HG03354 (cell line): Measurements from ENCODE around the gene RTP1.
A peak's percentile ranks its signal among the peaks of the same experiment; 100 is the strongest.
"Not testable (repeated sequence)": the region's sequence is repeated elsewhere in the genome, so short reads cannot be mapped to it uniquely, and the experiment has no call there.

Experiments
- ATAC-seq: cut with Tn5 transposase; IDR thresholded peaks from one replicate; pipeline ENCODE4 v1.9.1; 2021; ENCODE audit warnings: mild to moderate bottlenecking; ENCODE audit not compliant: unreplicated experiment, poor library complexity, severe bottlenecking

RTP1 gene, protein sequence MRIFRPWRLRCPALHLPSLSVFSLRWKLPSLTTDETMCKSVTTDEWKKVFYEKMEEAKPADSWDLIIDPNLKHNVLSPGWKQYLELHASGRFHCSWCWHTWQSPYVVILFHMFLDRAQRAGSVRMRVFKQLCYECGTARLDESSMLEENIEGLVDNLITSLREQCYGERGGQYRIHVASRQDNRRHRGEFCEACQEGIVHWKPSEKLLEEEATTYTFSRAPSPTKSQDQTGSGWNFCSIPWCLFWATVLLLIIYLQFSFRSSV

DNA sequence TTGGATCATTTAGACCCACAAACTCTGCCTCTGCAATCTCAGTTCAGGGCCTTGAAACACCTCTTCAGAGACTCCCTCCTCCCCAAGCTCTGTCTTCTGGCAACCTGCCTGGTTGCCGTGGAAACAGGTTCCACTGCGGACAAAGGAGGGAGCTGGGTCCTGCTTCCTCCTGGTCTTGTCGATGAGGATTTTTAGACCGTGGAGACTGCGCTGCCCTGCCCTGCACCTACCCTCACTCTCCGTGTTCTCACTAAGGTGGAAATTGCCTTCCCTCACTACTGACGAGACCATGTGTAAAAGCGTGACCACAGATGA is at the start of gene RTP1:
RTP1 (plus strand) TSS at position 152 of the 315 bp plus-strand sequence; CDS start at position 182, 30 bp downstream.
- ATAC-seq: no peak

DNA sequence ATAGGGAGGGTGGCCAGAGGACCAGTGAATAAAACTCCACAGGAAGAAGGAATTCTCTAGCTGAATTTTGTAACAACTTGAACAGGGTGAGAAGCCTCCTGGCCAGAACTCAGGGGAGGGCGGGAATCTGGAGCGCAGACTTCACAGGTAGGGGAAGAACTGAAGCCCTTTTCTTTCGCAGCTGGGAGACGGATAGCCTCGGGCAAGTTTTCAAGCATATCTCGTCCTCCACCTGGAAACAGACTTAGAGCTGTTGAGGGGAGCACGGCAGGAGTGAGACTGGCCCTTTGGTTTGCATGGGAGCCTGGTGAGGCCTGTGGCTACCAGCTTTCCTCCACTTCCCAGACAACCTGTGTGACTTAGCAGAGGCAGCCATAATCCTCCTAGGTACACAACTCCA is 47.1 kb upstream of the RTP1 start:
- ATAC-seq: no peak

DNA sequence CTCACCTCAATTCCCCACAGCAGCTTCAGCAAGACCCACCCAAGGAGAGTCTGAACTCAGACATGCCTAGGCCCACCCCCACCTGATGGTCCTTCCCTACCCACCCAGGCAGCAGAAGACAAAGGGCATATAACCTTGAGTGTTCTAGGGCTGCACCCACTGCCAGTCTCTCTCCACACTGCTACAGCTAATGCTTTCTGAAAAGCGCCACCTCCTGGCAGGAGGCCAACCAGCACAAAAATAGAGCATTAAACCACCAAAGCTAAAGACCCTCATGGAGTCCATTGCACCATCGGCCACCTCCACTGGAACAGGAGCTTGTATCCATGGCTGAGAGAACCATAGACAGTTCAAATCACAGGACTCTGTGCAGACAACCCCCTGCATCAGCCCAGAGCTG is 46.7 kb upstream of the RTP1 start:
- ATAC-seq: no peak

DNA sequence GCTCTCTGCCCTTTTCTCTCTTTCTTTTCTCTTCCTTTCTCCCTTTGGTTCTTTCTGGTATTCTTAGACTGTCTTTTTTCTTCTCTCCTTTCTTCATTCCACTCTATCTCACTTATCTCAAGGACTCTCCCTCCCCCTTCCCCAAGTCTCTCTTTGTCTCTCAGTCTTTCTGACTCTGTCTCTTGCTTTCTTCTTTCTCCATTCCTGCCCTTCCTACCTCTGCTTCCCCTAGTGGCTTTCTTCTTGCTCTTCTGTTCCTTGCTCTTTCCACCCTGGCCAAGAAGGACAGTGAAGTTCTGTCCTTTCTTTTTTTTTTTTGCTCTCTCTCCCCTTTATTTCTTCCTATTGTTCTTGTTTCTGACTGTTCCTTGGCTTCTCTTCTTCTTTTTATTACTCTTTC is 35.7 kb upstream of the RTP1 start:
- no peak for ATAC-seq

DNA sequence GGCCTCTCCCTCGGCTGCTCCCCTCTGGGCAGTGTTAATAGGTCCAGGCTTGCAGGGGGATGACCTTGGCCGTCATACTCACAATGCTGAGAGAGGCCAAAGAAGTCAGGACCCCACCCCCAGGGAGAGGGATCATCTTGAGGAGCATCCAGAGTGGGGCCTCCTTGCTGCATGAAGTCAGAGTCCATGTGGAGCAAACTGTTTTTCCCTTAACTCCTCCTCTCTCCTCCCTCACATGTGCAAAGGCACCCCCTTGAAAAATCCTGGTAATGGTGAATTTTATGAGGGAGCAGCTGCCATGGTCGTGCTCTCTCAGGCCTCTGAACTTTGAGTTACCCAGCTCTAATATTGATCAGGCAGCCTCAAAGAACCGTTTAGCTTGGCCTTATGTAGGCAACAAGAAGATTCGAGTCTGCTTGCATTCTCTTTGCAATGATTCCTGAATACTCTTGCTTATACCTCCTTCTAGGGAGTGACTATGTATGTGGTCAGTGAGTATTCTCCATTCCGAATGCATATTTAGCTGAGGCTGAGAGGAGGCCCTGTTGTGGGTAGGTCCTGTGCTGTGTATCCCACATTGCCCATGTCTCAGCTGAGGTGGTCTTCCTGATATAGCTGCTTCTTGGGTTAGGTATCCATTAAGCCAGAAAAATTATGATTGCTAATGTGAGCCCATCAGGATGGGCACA is 34.9 kb upstream of the RTP1 start:
- ATAC-seq: no peak

DNA sequence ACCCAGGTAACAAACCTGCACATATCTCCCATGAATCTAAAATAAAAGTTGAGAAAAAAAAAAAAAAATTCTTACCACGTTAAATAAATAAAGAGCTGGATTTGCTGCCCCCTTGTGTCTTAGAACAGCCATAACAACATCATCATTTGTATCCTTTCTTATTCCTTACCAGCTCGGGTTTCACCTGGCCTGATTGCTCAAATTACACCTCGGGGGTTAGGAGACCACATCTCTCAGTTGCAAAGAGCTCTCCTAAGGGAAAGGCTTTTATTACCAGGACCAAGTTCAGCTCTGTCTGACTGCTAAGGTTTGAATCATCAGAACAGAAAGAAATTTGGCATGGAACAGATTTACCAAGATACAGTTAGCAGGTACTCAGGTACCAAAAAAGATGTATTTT is 32.1 kb upstream of the RTP1 start:
- peak; percentile 65 for ATAC-seq

DNA sequence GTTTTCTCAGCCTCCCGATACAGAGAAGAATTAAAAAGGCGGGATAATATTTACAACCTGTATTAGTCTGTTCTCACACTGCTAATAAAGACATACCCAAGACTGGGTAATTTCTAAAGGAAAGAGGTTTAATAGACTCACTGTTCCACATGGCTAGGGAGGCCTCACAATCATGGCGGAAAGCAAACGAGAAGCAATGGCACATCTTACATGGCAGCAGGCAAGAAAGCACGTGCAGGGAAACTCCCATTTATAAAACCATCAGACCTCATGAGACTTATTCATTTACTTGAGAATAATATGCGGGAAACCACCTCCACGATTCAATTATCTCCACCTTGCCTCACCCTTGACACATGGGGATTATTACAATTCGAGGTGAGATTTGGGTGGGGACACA is 30.5 kb upstream of the RTP1 start:
- ATAC-seq: no peak

DNA sequence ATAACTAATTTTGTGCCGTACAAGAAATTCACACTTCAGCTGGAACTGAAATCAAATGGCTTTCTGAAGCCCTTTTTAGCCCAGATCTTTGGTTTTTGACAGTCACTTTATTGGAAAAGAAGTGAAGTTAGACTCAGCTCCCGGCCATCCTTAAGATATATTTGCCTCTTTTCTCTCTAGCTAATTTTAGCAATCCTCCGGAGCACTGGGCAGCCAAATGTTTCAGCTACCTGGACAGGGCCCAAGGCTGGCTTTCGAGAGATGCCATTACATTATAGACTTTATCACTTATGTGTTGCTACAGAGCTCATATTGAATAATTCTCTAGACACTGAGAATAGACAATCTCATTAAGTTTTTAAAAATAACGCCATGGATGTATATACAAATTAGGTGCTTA is 29.5 kb upstream of the RTP1 start:
- ATAC-seq: no peak

DNA sequence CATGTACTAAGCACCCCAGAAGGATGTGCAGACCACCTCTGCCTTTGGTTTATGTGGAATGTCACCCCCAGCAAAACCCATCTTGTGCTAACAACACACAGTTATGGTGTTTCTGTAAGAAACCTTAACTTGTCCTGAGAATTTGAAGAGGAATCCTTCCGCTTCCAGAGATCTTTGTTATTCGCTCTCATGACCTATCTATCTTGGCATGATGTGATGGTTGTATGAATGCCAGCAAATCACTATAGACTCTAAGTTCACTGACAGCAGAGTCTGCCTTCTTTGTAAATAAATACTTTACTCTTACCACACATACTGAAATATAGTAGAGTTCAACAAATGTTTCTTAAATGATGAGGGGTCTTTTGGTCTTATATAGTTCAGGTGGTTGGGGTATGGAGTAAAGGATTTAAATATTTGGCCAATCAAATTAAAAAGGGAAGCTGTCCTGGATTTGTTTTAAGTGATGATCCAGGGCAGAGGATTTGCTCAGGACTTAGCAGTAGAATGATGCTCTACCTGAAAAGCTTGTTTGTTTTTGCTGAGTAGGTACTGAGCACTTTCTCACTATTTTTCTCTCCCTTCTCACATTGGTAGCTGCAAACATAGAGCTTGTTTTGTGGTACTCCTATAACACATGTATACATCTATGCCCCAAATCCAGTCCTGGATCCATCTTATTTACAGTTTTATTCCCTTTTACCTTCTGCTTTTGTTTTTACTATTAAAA is 27.9 kb upstream of the RTP1 start:
- ATAC-seq: no peak

DNA sequence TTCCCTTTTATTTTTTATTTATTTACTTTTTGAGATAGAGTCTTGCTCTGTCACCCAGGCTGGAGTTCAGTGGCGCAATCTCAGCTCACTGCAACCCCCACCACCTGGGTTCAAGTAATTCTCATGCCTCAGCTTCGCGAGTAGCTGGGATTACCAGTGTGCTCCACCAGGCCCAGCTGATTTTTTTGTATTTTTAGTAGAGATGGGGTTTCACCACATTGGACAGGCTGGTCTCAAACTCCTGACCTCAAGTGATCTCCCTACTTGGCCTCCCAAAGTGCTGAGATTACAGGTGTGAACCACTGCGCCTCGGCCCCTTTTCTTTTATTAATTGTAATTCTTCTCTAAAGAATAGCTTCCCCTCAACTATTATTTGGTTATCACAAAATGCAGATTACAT is 26.4 kb upstream of the RTP1 start:
- not testable (repeated sequence) for ATAC-seq

DNA sequence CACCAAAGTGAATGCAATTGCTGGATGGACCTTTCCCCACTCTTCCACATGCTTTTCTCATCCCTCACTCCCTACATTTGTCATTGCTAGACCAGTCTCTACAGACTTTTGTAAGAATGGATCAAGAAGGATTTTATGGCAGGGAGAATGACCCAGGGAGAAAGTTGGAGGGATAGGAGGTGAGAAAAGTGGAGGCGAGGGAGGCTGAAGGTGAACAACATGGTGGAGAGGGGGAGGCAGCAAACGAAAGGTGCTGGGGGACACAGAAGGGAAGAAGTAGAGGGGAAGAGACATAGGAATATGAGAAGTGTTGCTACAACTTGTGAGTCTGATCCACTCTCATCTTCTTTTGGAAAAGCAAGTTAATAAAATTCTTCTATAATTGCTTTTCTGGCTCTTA is 24.4 kb upstream of the RTP1 start:
- no peak for ATAC-seq

DNA sequence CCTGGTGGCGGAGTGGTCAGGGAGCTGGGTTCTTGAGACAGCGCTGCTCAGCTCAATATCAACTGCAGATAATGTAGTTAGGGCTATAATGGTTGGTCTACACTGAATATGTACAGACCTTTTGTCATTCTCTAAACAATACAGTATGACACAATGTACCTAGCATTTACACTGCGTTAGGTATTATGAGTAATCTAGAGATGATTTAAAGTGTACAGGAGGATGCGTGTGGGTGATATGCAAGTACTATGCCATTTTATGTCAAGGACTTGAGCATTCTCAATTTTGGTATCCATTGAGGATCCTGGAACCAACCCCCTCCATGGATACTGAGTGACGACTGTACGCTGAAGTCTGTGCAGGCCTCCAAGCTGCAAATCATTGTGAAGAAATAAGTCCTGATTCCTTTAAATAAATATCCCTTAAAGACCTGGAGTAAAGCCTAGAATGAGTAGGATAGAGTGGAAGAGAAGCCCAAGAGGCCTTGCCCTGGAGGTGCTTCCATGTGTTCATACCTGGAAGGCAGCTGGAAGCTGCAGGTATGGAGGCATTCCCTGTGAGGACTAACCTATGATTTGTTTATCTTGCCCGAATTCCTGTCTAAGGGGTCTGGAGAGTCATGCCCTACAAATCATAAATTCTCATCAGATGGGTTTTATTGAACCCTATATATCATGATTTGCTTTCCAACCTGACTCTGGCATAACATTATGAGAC is 15.7 kb upstream of the RTP1 start:
- ATAC-seq: no peak

DNA sequence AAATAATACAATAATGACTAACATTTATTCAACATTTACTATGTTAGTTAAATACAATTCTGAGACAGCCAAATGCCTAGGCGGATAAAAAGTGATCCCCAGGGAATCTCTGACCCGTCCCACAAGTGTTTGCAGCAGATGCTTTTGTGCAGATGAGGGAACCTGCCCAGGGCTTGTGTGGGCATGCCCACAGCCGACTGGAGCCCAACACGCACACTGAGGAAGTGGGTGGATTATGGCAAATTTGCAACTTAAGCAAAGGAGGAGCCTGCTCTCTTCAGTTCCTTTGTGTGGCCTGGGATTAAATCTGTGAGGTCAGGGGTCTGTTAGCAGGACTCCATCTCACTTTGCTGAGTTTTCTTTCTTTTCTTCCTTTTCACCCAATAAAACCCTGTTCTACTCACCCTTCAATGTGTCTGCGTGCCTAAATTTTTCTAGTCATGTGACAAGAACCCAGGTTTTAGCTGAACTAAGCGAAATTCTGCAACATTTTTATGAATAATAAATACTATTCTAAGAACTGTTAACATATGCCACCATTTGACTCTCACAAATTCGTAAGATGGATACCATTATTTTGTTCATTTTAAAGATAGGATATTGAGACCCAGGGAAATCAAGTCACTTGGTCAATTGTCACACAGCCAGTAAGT is 13.9 kb upstream of the RTP1 start:
- no peak for ATAC-seq

DNA sequence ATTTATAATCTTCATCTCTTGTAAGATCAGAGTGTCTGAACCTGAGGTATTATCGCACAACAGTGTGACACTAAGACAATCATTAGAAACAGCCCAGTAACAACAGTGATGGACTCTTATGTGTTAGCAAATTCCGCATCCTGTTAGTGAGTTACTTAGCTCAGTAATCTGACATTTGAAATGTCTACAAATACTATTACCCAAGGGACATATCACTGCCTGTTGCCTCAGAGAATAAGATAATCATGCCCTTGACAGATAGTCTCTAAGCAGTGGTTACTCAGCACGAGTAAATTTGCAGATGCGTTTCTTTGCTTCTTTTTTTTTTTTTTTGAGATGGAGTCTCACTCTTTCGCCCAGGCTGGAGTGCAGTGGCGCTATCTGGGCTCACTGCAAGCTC is 13.4 kb upstream of the RTP1 start:
- no peak for ATAC-seq

DNA sequence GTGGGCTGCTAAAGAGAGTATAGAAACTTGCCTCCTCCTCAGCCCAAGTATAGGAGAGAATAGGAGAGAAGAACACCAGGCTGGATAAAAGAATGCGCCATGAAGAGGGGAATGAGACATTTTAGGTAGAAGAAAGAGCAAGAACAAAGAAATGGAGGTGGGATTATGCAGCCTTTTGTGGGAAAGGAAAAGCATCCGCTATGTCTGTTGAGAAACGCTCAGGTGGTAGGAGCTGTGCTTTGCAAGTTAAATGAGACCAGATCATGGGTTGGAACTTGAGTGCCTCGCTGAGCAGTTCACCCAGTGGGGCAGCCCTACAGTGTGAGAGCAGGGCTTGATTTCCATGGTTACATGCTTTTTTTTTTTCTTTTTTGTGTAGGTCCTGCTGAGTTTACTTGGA is 11.5 kb upstream of the RTP1 start:
- no peak for ATAC-seq

DNA sequence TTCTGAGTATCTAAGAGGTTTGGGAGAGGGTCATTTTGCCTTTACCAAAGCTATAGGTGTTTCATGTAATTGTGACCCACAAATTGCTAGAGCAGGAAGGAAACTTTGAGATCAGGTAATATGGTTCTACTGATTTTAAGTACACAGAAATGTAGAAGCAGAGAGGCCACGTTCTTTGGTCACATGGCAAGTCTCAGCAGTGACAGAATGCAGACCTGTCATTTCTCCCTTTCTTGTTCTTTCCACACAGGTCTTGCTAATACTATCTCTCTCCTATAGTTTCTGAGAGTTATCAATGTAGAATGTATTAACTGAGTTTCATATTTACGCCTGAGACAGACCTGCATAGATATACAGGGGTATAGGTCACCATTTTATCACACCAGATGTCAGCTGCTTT is 10.9 kb upstream of the RTP1 start:
- no peak for ATAC-seq

DNA sequence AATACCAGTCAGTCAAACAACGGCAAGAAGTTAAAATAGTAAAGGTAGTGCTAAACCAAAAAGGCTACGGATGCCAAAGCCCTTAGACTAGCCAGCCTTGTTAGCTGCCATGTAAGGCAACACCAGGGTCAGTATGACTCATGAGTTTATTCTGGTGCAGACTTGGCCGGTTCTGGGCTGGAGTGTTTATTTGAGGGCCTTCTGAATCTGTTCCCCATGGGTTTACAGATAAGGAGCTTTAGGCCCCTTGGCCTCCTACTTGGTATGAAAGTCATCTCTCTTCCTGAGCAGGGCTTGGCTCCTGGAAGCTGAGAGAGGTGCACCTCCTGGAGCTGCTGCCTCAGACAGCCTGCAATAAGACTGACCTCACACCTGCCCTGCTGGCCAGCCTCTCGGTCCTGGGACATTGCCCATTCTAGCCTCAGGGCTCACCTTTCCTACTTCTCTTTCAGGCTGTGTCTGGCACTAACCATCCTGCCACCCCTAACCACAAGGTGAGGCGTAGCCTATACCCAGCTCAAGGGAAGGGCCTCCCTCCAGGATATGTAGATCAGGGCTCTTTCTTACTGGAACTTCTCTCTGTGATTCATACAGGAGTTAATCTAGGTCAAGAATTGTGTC is 10.4 kb upstream of the RTP1 start:
- ATAC-seq: no peak

DNA sequence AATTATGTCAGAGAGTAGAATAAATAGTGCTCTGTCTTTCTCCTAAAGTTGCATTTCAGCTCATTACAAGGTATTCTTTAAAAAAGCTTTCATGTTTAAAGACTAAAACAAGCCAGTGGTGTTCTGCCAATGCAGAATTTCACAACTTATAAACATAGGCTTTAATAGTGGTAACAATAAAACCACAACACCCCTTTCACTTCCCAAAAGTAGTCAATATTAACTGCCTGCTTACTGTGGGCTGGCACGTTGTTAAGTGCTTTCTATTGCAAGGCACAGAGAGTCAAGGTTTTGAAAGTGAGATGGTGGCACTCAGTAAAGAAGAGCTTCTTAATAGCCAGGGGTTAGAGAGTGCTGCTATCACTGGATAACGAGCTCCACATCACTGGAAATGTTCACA is 8.4 kb upstream of the RTP1 start:
- ATAC-seq: no peak

DNA sequence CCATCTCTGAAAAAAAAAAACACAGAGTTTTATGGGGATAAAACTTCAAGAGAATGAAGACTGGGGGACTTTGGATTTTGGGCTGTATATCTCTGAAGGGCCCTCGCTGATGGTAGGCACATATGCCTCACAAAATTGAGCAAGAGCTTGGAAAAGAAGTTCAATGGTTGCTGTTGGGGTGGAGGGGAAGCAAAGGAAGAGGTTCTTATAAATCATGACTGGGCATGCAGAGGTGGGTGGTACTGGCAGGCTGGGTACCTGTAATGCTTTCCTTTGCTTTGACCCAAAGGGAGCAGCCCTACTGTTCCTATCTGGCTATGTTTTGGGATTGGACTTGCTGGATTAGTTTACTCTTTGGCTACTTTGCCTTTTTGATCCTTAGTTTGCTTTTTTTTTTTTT is 6.0 kb upstream of the RTP1 start:
- ATAC-seq: no peak

DNA sequence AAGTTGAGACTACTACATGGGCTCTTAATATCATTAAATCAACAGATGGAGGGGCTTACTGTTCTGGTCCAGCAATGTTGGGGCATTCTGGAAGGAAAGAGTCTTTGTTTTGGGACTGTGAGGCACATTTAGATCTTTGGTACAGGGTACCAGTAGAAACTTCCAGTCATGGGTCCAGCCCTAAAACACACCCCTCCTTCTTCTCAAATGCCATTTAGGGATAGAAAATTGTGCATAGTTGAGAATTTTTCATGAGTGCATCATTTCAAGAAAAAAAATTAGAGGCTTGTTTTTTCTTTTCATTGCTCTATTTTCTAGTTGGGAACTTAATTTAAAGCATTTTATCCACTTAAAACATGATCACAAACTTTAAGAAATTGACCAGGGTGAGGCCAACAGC is 4.1 kb upstream of the RTP1 start:
- no peak for ATAC-seq
